Lower leg skin (tissue), 3 donors: ENCODE results near the gene PTCH1.

Experiments
- CTCF ChIP-seq, 3 donors: fragments of 450-650 bp; IDR thresholded peaks; one replicate each; pipeline ENCODE4 v1.5.1; 2016; ENCODE audit warnings: antibody characterized with exemption in 3 of 3, mild to moderate bottlenecking in 3 of 3, moderate library complexity in 2 of 3
- POLR2A ChIP-seq, 2 donors: fragments of 450-650 bp; IDR thresholded peaks; one replicate each; pipeline ENCODE4 v1.6.1; 2016 to 2017; ENCODE audit warnings: antibody characterized with exemption in 2 of 2, mild to moderate bottlenecking in 1 of 2, moderate library complexity in 1 of 2

DNA sequence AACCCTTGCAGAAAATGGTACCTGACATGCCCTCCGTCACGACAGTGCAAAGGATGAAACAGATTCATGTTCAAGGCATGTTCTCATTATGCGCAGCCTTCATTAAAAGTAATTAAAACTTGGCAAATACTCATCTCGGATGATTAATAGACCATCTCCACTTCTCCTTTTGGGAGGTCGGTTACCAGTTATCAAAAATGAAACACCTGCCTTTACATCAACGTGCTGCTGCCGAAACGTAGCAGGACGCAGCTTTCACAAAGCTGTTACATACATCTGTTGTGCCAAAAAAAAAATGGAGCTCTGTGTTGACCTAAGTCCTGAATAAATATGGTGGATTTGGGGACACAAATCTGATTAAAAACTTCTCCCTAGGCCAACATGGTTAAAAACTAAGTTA, 75.7 kb downstream of the PTCH1 start:
- no peak for TF ChIP-seq CTCF (IDR thresholded peaks at IDR 0.05)
- TF ChIP-seq POLR2A (IDR thresholded peaks at IDR 0.05) = no peak
